GM12891 (cell line): ENCODE measurements around the gene UBASH3A.

Experiments used
- PAX5 ChIP-seq: IDR thresholded peaks from 2 replicates; pipeline ENCODE4 v1.6.1; 2011; ENCODE audit warnings: low read length, moderate library complexity, mild to moderate bottlenecking; ENCODE audit not compliant: insufficient read depth, severe bottlenecking
- POLR2A ChIP-seq: IDR thresholded peaks from 2 replicates; pipeline ENCODE4 v1.6.1; 2011; ENCODE audit warnings: low read depth, low read length, control low read depth
- POLR2AphosphoS5 ChIP-seq: IDR thresholded peaks from 2 replicates; pipeline ENCODE4 v1.6.1; 2011; ENCODE audit warnings: low read depth, low read length, control low read depth
- POU2F2 ChIP-seq: IDR thresholded peaks from 2 replicates; pipeline ENCODE4 v1.6.1; 2011; ENCODE audit warnings: low read depth, mild to moderate bottlenecking, control low read depth, low read length, moderate library complexity
- SPI1 ChIP-seq: IDR thresholded peaks from 2 replicates; pipeline ENCODE4 v1.6.1; 2011; ENCODE audit warnings: low read depth, low read length, control low read depth
- TAF1 ChIP-seq: IDR thresholded peaks from 2 replicates; pipeline ENCODE4 v1.6.1; 2011; ENCODE audit warnings: low read depth, low read length, control low read depth

- no peak for TF ChIP-seq TAF1
- TF ChIP-seq POLR2A: no peak
- no peak for TF ChIP-seq POLR2AphosphoS5
- TF ChIP-seq POU2F2: peak; percentile 82
- TF ChIP-seq SPI1: no peak
- no peak for TF ChIP-seq PAX5
These were observed 35.8 kb downstream of the UBASH3A start for GRCh38 chr21:42439284-42440186.
